ENCODE results near the gene DCAF7.

DNA sequence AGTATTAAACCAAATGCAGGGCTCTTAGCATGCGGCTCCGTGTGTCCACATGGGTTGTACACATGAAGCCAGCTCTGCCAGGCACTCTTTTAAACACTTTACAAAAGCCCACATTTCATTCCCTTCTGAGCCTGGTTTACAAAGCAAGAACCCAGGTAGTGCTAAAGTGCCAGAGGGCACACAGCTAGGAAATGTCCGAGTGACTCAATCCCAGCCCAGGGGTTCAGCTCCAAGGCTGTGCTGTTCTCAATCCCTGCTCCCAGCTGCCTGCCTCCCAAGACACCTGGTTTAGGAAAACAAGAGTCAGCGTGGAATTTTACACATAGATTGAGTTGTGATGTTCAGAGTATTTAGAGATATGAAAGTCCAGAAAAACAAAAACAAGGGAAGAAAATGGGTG lies 13.3 kb upstream of the DCAF7 start:
- TF ChIP-seq, protein P1, sequence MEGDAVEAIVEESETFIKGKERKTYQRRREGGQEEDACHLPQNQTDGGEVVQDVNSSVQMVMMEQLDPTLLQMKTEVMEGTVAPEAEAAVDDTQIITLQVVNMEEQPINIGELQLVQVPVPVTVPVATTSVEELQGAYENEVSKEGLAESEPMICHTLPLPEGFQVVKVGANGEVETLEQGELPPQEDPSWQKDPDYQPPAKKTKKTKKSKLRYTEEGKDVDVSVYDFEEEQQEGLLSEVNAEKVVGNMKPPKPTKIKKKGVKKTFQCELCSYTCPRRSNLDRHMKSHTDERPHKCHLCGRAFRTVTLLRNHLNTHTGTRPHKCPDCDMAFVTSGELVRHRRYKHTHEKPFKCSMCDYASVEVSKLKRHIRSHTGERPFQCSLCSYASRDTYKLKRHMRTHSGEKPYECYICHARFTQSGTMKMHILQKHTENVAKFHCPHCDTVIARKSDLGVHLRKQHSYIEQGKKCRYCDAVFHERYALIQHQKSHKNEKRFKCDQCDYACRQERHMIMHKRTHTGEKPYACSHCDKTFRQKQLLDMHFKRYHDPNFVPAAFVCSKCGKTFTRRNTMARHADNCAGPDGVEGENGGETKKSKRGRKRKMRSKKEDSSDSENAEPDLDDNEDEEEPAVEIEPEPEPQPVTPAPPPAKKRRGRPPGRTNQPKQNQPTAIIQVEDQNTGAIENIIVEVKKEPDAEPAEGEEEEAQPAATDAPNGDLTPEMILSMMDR (IDR thresholded peaks at IDR 0.05) = no peak
- no peak for TF ChIP-seq TAF1 (IDR thresholded peaks at IDR 0.05; ENCODE audit: borderline replicate concordance, low read depth, low read length)
- TF ChIP-seq RXRA (IDR thresholded peaks at IDR 0.05; ENCODE audit: borderline replicate concordance, low read depth) = no peak
- no peak for TF ChIP-seq JUND (IDR thresholded peaks at IDR 0.05)

Data from SK-N-SH (cell line).